ENCODE results near the gene ABCA9.

ABCA9 gene

DNA sequence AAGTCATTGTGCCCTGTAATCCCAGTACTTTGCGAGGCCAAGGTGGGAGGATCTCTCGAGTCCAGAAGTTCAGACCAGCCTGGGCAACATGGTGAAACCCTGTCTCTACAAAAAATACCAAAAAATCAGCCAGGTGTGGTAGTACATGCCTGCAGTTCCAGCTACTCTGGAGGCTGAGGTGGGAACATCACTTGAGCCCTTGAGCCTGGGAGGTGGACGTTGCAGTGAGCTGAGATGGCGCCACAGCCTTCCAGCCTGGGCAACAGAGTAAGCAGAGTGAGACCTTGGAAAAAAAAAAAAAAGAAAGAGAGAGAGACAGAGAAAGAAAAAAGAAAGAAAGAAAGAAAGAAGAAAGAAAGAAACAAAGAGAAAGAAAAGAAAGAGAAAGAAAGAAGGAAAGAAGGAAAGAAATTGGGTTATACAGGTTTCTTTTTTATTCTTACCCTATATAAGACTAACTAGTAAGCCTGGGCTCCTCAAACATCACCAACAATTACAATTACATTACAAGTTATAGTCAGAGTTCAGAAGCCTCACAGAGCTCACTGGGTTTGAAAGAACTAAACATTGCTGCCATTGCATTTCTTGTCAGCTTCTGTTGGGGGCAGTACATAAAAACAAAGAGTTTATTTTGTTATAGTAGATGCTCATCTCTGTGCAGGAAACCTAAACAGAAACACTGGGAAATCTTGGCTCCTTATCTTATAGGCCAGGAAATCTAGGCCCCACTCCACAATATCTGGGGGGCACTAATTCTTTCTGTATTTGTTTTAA, 6.7 kb upstream of the ABCA9 start:
- DNase-seq (ENCODE audit: low read depth) = no peak

DNA sequence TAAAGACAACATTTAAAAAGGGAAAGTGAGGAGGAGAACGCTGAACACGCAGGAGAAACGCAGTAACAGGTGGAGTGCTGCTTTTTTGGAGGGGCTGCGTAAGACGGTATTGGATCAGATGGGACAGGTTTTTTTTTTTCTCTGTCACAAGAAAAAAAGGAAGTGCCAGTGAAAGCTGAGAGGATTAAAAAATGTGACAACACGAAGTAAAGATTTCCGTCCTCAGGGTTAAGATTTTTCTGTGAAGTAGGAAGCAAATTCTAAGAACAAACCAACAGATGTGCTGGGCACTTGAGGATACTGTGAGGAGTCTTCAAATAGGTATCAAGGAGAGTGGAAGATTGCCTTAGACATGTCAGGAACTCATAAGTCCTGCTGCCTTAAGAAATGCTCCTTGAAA, 5.8 kb upstream of the ABCA9 start:
- no peak for DNase-seq (ENCODE audit: low read depth)

- DNase-seq (ENCODE audit: low read depth) = peak; percentile 36
Measured at GRCh38 chr17:69065113-69065512, 4.4 kb upstream of the ABCA9 start.

- DNase-seq (ENCODE audit: low read depth) = no peak
Measured at GRCh38 chr17:69064476-69064875, 3.7 kb upstream of the ABCA9 start.

GRCh38 chr17:69064001-69064400, 3.3 kb upstream of the ABCA9 start:
- no peak for DNase-seq (ENCODE audit: low read depth)

- DNase-seq (ENCODE audit: low read depth) = no peak
Measured at GRCh38 chr17:69062860-69063581, 2.3 kb upstream of the ABCA9 start.

DNA sequence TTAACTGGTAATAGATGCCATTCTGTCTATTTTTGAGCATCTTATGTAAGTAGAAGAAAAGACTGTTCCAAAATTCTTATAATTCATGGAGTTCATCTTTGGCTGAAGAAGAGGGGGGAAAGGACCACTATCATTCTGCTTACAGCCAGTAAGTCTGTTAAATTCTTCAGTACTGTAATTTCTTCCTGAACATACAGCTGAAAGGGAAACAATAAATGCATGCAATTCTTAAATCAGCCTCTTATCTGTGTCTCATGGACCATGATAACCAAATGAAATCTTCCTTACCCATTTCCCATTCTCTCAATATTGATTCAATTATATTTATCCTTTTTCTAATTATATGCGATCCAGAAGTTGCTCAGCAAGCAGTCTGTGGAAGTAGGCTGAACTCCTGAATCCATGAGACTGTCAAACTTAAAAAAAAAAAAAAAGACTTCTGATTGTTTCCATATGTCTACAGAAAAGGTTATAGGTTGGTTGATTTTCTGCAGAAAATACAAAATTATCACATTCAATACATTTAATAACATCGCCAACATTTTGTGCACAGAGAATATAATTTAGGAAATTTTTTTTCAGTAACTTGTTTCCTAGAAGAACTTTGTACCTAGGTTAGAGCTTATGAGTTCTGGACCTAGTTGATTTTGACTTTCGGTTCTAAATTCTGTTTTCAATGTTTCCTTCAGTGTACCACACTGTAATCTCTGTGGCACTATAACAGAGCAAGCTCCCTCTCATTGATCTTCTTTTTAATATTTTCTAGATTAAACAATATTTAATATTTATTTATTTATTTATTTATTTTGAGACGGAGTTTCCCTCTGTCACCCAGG, 1.2 kb upstream of the ABCA9 start:
- DNase-seq (ENCODE audit: low read depth) = no peak

GRCh38 chr17:69059458-69060175, 1.1 kb downstream of the ABCA9 start:
- no peak for DNase-seq (ENCODE audit: low read depth)

DNA sequence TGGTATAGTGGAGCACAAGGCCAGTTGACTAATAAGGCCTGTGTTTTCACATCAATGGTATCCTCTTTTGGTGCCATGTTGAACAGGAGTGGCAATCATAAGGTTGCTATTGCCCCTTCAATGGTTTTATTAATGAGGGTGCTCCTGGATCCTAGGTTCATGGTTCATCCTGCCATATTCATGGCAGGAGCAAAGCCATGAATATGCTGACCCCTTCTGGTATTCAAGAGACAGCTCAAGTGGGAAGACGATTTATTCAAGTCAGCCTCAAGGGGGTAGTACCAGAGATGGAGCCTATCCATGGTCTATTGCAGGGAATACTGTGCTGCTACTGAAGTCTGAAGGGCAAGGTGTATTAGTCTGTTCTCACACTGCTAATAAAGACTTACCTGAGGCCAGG, 2.6 kb downstream of the ABCA9 start:
- DNase-seq (ENCODE audit: low read depth) = no peak

DNA sequence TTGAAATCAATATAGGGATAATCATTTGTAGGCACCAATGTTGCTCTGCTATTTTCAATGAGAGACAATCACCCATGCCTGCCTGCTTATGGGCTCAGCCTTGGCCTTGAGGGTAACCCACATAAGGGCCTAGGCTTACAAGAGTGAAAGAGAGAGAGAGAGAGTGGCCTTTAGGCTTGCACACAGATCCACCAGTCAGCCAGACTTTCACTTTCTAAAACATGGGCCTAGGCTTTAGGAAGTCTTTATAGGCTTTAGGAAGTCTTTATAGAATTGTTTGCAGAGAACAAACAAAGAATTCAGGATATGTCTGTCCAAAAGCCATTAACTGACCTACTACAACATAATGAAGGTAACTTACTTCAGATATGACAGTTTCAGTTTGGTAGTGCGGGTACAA, 3.4 kb downstream of the ABCA9 start:
- no peak for DNase-seq (ENCODE audit: low read depth)

- DNase-seq (ENCODE audit: low read depth) = no peak
Measured at GRCh38 chr17:69056179-69056823, 4.4 kb downstream of the ABCA9 start.

- no peak for DNase-seq (ENCODE audit: low read depth)
Measured at GRCh38 chr17:69055334-69055733, 5.4 kb downstream of the ABCA9 start.

DNA sequence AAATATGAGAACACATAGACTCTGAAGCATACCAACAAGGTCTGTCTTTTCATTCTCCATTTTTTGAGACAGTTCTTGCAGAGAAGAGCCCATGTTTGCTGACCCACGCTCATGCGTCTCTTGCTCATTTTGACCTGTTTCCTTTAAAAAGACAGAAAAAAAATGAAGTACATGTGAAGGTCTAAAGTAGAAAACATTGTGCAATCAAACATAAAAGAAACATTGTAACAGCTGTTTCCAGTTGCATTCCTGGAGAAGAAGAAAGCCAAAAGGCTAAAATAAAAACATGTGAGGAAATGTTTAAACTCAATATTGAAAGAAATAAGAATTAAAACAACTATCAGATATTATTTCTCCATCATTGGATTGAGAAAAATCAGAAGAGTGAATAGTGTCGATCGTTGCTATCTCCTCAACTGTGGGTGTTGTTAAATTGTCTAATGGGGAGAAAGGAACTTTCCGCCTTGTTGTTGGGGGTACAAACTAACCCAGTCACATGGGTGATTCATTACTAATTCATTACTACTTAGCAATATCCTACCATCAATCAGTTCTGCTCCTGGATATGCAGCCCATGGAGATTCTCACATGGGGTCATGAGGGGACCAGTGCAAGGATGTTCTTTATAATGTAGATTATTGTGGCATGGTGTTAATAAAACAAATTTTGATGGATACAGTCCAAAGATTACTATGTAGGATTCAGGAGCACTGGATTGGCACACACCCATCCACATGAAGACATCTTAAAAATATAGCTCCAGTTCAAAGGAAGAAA, 9.5 kb downstream of the ABCA9 start:
- DNase-seq (ENCODE audit: low read depth) = peak; percentile 82

DNA sequence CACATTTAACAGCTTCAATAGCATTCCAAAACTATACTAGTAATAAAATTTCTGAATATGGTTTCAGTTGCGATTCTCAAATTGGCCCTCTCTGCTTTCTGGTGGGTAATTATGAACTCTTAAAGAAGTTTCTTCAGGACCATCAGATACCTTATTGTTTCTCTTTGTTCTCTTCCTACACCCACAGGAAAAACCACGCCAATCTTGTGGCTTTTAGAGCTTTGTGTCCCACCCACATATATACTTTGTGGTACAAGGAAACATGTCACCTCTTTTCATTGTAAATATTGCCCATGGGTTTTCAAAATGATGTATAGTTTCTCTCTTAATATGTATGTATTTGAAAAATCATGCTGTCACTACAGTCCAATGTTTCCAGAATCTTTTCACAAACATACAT, 12.1 kb downstream of the ABCA9 start:
- no peak for DNase-seq (ENCODE audit: low read depth)

DNA sequence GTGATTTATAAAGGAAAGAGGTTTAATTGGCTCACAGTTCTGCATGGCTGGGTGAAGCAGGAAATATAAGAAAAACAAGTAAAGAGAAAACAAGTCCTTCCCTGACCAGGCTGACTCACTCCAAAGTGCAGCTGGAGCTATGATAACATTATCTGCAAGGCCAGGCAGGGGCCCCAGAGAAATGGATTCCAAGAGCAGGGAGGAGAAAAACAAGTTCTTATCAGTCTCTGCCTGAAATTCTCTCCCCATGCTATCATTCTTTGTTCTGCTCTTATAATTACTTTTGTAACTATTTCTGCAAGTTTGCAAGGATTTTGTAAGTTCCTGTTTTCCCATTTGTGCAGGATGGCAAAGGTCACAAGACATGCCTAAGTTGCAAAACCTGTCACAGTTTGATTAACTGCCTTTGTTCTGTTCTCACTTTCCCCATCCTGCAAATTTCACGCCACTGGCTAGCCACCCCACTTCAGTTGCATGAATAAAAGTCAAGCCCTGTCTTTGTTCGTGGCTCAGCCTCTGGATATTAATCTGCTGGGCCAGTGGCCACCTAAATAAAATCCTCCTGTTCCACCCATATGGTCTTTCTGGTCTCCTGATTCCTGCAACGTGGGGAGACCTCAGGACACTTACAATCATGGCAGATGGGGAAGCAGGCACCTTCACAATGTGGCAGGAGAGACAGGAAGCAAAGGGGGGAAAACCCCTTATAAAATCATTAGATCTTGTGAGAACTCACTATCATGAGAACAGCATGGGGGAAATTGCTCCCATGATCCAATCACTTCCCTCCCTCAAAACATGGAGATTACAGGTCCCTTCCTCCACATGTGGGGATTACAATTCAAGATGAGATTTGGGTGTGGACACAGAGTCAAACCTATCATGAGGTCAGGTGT, 13.1 kb downstream of the ABCA9 start:
- peak; percentile 100 for DNase-seq (ENCODE audit: low read depth)

DNA sequence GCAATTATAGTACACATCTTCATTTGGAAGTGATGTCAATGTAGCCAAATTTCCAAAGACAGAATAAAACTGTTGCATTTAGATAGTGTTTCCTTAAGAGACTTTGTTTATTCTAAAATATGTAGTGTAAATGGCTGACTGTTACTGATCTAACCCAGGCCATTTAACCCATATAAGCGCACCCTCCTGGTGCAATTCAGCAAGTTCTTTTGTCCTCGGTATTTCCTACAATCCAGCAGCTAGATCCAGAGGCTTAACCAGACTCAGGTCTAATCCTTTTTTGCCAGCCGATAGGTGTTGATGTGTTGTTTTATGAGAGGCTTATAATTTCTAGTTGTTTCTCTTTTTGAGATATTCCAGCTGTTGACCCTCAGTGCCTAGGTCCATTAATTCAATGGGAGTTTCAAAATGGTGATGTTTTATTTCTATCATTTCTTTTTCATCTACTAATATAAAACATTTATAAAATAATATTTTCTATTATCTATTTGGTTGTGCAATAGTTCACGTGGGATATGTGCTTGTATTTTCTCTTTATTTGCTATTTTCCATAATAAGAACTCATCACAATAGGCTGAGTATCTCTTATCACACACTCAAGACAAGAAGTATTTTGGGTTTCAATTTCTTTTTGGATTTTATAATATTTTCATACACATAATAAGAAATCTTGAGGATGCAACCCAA, 14.5 kb downstream of the ABCA9 start:
- DNase-seq (ENCODE audit: low read depth) = peak; percentile 67

- peak; percentile 67 for DNase-seq (ENCODE audit: low read depth)
Measured at GRCh38 chr17:69045646-69046045, 15.1 kb downstream of the ABCA9 start.

GRCh38 chr17:69044371-69044770, 16.4 kb downstream of the ABCA9 start:
- no peak for DNase-seq (ENCODE audit: low read depth)

GRCh38 chr17:69043098-69043734, 17.5 kb downstream of the ABCA9 start:
- no peak for DNase-seq (ENCODE audit: low read depth)
